CD4-positive, alpha-beta T cell treated with Interleukin-17A for 4 hours (primary cell): ENCODE measurements around the gene CYP26B1.

Experiments
- DNase-seq: peaks from one replicate; pipeline ENCODE4 v3.0.0-alpha.2; 2020; ENCODE audit warnings: mixed read lengths

Gene CYP26B1

DNA sequence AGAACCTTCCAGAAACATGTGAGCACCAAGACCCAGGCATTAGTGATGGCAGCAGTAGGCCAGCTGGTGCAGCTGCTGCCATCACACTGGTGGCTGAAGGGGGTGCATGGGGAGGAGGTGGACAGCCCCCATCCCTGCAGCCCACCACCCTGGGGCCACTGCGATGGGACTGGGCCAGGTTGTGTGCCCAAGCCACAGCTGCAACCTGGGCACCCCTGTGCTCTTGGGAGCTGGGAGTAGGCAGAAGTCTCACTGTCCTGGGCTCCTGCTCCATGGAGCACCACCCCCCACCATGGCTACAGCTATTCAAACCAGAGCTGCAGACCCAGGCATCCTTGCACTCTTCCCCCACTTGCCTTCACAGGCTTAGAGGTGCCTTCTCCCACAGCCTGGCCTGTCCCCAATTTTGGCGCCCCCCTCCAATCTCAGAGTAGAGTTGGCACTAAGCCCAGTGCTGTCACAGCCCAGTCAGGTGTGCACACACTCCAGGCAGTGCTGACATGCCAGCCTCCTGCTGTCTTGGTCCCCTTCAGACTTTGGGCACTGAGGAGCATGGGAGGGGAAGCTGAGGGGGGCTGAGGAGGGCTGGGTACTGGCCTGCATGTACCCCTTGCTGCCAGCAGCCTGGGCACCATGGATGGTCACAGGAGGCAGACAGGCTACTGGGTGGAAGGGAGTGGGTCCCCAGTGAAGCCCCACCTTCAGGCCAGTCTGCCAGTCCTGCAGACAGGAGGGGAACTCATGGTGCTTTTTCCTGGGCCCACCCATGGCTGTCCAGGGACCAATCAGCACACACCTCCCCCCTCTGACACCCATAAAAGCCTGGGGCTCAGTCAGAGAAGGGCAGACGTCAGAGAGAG, 67.1 kb downstream of the CYP26B1 start:
- no peak for DNase-seq
